NCI-H524 treated with DMSO at 0.1 percent for 48 hours (cell line): Measurements from ENCODE around the gene PTCRA.
A peak's percentile ranks its signal among the peaks of the same experiment; 100 is the strongest.
"Not testable (repeated sequence)": the region's sequence is repeated elsewhere in the genome, so short reads cannot be mapped to it uniquely, and the experiment has no call there.

ENCODE experiments used
- DNase-seq: peaks from one replicate; lab custom pipeline; 2025; lab: John Stamatoyannopoulos, UW

The PTCRA gene

DNA sequence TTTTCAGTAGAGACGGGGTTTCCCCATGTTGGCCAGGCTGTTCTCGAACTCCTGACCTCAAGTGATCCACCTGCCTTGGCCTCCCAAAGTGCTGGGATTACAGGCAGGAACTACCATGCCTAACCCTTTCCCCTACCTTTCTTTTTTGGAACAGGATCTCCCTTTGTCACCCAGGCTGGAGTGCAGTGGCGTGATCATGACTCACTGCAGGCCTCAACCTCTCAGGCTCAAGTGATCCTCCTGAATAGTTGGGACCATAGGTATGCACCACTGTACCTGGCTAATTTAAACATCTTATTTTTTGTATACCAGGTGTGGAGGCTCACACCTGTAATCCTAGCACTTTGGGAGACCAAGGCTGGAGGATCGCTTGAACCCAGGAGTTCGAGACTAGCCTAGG, 25.5 kb downstream of the PTCRA start:
- not testable (repeated sequence) for DNase-seq

DNA sequence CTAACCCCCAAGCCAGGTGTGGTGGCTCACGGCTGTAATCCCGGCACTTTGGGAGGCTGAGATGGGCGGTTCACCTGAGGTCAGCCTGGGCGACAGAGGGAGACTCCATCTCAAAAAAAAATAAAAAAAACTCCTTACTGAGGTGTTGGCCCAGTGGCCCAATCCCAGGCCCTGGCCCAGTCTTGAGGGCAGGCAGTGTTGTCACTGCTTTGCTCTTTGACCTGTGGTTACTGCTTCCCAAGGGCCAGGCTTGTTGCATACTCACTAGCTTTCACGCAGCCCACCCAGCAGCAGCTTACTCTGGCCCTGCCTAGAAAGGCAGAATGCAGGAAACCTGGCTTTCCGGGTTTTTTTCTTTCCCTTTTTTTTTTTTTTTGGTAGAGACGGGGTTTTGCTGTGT, 26.6 kb downstream of the PTCRA start:
- no peak for DNase-seq

DNA sequence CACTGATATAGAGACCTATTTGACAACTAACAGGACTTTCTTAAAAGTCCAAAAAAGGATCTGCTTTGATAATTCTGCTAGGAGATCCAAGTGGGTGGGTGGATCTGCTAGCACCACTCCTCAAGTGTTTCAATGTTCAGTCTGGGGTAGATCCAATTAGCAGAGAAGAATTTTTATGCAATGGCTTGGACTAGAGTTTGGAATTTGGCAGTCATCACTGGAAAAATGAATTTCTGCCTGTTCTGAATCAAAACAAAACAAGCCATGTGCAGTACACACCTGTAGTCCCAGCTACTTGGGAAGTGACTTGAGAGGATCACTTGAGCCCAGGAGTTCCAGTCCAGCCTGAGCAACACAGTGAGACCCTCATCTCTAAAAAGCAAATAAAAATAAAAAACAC, 32.1 kb downstream of the PTCRA start:
- no peak for DNase-seq

DNA sequence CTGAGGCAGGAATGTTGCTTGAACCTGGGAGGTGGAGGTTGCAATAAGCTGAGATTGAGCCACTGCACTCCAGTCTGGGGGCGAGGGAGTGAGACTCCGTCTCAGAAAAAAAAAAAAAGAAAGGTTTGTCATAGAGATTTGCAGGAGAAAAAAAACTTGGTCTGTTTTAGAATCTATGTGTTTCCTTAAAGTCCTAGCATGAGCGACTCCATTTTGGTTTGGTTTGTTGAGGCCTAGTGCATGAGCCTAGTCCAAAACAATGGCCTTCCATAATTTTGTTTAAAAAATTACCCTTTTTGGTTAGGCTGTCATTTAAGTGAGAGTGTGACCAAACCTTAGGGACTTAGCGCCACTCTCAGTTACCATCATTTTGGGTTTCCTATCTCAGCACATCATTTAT, 36.5 kb downstream of the PTCRA start:
- no peak for DNase-seq

DNA sequence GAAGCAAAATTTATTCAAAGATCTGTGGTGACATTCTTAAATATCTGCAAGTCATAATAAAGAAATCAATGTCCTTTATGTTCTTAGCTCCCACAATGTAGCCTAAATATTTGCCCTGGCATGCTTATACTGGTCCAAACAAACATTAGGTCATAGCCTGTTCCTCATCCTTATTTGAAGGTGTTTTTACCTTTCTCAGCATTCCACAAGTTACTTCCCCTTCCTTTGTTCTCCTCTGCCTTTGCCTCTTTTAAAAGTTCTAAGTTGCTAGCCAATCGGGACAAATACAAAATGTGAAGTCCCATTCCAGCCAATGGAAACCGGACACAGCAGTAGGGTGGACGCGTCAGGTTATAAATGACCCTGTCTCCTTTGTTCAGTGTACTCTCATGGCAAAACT, 38.6 kb downstream of the PTCRA start:
- DNase-seq, result not testable (repeated sequence)

DNA sequence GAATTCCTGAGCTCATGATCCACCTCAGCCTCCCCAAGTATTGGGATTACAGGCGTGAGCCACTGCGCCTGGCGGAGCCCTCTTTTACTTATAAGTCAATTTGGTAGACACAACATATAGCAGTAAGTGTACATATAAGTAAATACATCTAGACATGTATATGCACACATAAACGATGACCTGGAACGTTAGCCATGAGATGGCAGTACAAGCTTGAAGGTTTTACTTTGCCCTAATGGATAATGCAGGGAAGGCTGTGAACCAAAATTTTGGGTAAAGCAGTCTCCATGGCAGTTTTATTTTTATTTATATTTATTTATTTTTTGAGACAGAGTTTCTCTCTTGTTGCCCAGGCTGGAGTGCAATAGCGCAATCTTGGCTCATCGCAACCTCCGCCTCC, 42.3 kb downstream of the PTCRA start:
- no peak for DNase-seq

DNA sequence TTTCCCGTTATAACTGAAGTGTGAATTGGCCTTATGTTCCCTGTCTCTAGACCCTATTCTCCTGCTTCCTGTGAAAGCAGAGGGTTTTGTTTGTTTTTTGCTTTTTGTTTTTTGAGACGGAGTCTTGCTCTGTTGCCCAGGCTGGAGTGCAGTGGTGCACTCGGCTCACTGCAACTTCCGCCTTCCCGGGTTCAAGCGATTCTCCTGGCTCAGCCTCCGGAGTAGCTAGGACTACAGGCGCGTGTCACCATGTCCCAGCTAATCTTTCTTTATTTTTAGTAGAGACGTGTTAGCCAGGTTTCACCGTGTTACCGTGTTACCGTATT, 44.0 kb downstream of the PTCRA start:
- no peak for DNase-seq

DNA sequence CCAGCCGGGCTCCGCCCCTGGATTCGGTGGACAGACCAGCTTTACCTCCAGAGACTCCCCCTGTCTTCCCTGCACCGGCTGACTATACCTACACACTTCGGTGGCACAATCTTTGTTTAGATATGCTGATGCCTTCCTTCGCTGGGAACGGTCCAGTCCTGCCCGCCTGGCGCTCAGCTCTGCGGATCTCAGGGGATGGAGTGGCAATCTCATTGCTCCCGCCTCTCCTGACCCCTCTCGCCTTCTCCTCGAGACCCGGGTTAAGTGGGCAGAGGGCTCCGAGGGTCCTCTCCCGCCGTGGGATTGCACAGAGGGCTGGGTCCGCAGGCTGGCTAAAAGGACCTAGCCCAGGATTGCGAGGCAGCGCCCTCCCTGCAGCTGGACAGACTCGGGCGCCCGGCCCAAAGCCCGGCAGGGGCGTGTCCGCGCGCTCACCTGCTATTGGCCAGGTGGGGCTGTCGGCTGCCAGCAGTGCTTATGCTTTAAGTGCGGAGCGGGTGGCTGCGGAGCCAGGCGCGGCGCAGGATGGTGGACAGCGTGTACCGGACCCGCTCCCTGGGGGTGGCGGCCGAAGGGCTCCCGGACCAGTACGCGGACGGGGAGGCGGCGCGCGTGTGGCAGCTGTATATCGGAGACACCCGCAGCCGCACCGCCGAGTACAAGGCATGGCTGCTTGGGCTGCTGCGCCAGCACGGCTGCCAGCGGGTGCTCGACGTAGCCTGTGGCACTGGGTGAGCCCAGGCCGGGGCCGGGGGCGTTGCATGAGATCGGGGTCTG, 44.6 kb downstream of the PTCRA start, which contains the start of gene GNMT:
GNMT (plus strand) TSS at position 512 of the 777 bp plus-strand sequence; CDS start at position 526, 14 bp downstream.
- DNase-seq, result no peak

DNA sequence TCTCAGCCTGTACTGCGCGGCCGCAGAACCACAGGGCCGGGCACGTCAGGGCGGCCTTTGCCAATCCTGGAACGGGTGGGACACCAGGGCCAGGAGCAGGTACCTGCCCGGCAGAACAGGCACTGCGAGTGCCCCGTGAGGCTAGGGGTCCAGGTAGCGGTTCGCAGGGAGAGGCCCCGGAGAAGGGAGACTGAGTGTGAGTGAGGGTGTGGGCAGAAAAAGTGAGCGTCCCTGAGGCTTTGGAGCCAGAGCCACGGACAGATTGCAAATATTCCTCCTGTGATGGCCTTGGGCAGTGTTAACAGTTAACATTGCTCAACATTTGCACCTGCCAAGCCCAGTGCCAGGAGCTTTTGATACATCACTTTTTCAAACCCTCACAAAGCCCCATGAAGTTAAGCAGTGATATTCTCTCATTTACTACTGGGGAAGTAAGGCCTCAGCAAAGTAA, 45.2 kb downstream of the PTCRA start:
- DNase-seq, result no peak

DNA sequence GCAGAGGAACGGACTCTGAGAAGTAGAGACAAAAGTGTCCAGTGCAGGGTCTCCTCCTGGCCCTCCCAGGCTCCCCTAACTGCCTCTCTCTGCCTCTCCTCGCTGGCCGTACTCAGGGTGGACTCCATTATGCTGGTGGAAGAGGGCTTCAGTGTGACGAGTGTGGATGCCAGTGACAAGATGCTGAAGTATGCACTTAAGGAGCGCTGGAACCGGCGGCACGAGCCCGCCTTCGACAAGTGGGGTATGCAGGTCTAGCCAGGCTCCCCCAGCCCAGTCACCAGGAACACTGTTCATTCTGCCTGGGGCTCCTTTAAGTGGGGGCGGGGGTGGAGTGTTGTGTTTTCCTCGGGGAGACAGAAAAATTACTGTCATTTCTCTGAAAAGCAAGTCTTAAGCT, 46.2 kb downstream of the PTCRA start:
- DNase-seq, result no peak

DNA sequence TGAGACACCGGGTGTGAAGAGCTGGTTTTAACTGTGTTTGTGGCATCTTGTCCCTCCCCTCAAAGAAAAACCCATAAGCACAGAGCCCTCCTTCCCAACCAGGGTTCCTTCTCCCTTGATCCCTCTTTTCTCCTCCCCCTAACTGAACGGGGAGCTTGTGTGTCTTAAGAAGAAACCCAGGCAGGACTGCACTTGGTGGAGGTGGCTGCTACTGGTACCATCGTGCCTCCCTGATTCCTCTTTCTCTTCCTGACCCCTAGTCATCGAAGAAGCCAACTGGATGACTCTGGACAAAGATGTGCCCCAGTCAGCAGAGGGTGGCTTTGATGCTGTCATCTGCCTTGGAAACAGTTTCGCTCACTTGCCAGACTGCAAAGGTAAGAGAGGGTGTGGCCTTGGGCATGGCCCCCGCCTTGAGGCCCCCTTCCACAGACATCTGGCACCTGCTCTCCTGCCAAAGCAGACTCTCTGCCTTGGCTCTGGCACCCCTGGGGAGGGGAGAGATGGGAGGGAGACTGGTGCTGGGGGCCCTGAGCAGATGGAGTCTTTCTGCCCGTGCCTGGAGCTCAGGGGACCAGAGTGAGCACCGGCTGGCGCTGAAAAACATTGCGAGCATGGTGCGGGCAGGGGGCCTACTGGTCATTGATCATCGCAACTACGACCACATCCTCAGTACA, 46.8 kb downstream of the PTCRA start:
- DNase-seq, result peak; percentile 85

DNA sequence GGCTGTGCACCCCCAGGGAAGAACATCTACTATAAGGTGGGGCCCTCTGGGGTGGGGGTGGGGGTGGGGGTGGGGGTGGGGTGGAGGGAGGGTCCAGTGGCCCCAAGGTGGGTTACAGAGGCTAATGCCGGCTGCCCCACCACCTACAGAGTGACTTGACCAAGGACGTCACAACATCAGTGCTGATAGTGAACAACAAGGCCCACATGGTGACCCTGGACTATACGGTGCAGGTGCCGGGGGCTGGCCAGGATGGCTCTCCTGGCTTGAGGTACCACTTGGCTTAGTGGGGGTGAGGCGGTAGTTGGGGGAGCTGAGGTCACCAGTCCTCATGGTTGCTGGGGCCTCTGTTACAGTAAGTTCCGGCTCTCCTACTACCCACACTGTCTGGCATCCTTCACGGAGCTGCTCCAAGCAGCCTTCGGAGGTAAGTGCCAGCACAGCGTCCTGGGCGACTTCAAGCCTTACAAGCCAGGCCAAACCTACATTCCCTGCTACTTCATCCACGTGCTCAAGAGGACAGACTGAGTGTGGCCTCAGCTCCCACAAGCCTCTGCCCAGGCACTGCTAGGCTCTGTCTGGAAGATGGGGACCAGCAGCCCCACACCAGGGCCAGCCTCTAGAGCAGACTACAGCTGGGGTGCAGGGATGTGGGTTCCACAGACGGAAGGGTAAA, 47.5 kb downstream of the PTCRA start:
- DNase-seq, result no peak

DNA sequence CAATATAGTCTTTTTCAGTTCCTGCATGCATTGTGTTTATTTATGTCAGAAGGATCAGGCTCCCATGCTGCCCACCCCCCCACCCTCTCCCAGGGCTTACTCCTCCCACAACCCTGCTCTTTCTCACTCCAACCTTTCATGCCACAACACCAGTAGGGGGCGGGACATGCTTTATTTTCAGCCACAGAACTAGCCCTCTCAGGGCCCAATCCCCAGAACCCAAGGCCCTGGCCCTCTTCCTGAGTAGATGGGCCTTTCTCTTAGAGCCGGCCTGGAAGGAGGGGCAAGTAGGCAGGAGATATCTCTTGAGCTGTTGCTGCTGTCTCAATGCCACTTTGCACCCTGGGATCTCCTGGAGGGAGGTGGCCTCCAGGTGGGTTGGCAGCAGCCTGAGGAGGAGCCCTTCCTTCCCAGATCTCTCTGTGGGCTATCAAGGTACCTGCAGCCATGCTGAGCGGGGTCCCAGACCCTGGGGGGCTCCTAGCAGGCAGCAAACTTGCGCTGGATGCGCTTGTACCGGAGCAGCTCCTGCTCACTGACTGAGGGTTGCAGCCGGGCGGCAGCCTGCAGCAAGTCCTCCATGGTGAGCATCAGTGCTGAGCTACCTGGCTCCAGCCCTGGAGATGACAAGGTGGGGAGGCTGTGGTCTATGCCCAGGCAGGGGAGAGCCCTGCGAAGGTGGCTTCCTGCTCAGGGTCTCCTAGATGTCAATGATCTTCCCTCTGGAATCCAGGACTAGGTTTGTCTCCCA, 48.2 kb downstream of the PTCRA start:
- DNase-seq, result no peak

DNA sequence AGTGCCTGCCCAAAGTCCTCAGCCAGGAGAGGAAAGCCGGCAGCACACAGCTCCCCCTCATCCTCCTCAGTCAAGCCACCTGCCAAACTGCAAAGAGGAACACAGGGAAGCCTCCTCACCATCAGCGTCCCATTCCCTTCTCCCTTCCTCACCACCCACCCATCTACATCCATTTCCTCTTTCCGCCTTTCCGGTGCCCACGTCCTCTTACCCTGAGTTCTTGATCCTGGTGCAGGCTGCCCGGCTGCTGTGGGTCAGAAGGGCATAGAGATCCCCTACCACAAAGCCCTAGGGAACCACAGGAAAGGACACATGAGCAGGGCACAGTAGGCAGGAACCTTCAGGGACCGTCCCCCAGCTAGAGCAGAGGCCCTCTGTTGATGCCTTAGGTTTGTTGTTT, 50.7 kb downstream of the PTCRA start:
- no peak for DNase-seq

DNA sequence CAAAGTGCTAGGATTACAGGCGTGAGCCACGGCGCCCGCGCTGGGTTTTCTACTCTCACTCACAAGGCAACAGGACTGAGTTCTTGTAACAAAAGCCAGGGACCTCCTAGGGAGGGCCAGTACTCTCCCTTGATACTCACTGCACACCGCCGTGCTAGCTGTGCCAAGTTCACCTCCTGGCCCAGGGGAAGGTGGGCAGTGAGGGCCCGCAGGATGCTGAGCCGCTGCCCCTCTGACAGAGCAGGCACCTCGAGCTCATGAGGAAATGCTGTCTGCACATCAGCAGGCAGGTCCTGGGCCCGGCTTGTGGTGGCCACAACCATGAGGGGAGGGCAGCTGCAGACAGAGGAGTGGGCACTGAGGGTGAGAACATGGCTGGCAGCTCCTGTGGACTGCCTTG, 51.4 kb downstream of the PTCRA start:
- DNase-seq, result no peak

DNA sequence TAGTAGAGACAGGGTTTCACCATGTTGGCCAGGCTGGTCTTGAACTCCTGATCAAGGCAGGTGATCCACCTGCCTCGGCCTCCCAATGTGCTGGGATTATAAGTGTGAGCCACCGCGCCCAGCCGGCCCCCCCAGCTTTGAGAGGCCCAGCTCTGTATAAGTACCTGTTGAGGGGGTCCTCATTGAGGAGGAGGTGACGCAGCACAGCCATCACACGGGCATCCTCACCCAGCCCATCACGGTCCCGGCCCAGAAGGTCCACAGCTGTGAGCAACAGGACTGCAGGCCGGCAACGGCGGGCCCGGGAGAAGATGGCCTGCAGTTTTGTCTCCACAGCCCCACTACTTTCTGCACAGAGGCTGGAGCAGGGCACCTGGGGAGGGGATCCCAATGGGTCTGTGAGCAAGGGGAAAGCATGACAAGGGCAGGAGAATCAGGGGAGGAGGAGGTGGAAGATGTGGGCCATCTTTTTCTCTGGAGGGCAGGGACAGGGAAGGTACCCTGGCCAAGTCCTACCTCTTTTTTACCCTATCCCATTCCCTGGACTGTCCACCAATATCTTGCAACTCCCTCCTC, 52.4 kb downstream of the PTCRA start:
- DNase-seq, result no peak

DNA sequence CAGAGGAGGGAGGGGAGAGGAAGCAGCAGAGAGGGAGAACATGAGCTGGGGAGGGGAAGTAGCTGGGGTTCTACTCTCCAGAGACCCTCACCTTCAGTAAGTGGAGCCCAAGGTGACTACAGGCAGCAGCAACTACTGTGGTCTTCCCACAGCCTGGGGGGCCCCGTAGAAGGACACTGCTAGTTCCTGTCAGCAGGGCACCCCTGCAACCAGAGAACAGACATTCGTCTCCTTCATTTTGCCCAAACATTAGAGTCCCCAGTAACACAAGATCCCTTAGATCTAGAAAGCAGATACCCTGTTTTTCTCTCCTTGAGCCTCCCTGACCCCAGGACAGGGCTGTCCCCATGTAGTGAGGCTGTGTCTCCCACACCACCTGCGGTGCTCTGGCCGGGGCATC, 52.9 kb downstream of the PTCRA start:
- no peak for DNase-seq

DNA sequence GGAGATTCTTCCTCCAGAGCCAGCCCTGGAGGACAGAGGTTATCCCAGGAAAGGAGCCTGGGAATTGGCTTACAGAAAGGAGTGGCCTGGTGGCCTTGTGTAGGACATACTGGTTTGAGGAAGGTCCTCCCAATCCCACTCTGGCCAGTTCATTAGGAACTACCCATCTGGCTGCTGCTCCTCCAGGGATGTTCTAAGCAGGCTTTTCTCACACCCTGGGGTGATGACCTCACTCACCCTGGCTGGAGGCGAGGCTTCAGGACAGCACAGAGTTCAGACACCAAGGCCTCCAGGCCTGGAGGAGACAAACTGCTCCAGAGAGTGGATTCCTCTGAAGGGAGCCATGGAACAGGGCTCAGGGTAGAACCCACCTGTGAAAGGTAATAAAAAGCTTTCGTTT, 53.6 kb downstream of the PTCRA start:
- DNase-seq, result no peak

DNA sequence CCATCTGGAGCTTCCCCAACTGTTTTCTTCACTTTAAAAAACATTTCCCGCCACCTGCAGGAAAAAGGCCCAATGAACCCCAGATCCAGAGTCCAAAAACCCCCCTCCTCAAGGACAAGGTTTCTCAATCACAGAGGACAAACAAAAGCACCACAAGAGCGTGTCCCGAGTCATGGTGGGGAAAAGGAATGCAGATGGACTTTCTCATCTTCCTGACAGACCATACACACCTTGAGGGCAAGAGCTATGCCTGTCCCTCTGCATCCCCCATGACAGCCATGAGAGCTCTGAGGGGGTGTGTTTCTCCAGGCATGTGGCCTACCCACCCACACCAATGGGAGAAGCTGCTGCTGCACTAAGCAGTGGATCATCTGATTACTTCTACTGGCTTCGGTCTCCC, 54.1 kb downstream of the PTCRA start:
- no peak for DNase-seq

DNA sequence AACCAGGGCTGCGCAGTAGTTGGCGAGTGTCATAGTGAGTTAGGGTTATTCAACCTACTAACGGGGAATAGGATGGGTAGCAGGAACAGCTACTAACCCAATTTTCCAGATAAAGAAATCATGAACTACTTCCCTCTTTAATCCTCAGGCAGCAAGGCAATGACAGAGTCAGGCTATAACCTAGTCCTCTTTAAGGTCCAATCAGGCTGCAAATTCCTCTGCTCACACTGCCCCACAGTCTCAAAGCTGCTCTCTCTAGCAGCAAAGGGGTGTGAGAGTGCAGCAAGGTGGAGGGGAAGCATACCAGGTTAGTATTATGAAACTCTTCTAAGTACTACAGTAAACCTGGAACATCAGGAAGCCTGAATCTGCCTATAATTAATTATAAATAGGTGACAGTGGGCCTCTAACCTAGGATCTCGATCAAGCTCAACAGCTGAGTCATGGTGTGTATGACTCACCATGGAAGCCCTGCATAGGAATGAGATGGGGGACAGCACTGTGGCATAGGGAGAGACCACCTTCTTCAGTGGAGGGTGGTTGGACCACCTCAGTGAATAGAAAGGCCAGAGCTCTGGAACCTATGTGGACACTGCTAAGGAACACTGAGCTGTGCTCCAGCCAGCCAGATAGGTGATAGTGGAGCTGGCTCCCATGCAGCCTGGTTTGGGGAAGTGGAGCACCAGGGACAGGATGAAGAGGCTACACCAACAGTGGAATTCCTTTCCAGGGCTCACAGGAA, 55.2 kb downstream of the PTCRA start:
- DNase-seq, result no peak

DNA sequence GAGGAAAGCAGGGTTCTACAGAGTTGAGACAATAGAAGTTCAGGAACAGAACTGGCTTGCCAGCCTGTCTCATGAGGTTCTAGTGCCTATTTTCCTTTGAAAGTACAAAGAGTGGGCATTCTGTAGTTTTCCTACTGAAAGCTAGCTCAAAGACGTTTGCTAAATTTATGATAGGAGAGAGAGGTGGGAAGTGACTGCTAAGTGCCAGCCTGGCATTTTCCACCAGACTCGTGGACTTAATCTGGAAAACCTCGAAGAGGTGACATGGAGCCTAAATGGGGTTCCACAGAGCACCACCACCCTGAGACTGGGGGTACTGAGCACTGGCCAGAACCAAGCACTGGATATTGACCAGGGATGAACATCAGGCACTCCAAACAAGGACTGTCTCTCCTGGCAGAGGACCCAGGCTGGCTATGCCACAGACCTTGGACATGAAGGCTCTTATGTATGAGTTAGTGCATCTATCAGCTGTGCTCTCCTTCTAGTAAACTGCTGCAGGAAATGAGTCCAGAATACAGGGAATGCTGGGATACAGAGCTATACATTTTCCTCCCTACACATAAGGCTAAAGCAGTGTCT, 56.0 kb downstream of the PTCRA start:
- no peak for DNase-seq
